Measurements from ENCODE around the gene IL17D. TPM values are rescaled to one million over a fixed set of nuclear protein-coding genes. Genes with fewer than 3 reads are reported as not detected.

IL17D gene
- 1 to 10 TPM in 7 of 9 donors, under 1 TPM in 2; 0.47 to 3.8 (median 2.0) TPM for total RNA-seq
- under 1 TPM; 0.64 to 0.94 (median 0.75) TPM for polyA plus RNA-seq
- long read RNA-seq, donor 1, partial matches to known transcripts: 32 of 32 reads
- long read RNA-seq, donor 1, other reads (novel, unspliced or antisense): 0 of 32 reads
- long read RNA-seq, donor 2: 0 reads
- long read RNA-seq, donor 3: 0 reads
- long read RNA-seq, donor 4: 0 reads
- long read RNA-seq, donor 5, partial matches to known transcripts: 6 of 9 reads
- long read RNA-seq, donor 5, other reads (novel, unspliced or antisense): 3 of 9 reads
- long read RNA-seq, donor 6, partial matches to known transcripts: 1 of 1 reads
- long read RNA-seq, donor 6, other reads (novel, unspliced or antisense): 0 of 1 reads
- long read RNA-seq, donor 7: 0 reads
- long read RNA-seq, donor 8: 0 reads
- long read RNA-seq, donor 9, partial matches to known transcripts: 0 of 1 reads
- long read RNA-seq, donor 9, other reads (novel, unspliced or antisense): 0 of 1 reads
- long read RNA-seq, donor 10: 0 reads

- Histone ChIP-seq H3K9me3 (replicated peaks in 1 of 3) (no peaks in the 10 kb centered on the region), H3K4me1 (replicated peaks in 1 of 2) (peaks cover 0 to 13% of the 10 kb centered on the region in 2 donors), H3K4me3 (peak within 1 kb of the TSS; percentile 22 to 85 (median 56)), H3K27me3 (no peaks in the 10 kb centered on the region), H3K36me3 (replicated peaks in 1 of 2) (no peaks in the 10 kb centered on the region), H3K27ac (peak within 1 kb of the TSS in 3 of 5 donors; percentile 46 to 87 (median 60))
- DNase-seq: peak in 1 of 7 donors; percentile 26
- WGBS, 4 donors: 1 to 8% (median 2%) methylated on average over 13 to 82 of the region's 94 CpGs
- intact Hi-C loops (cut with DNase I): loop anchor here in 1 of 2 donors (10.0 kb wide), 1 partner anchor 208 kb away; no protein-coding TSS in a partner anchor
- peak in 1 of 6 experiments; percentile 7 for TF ChIP-seq CTCF (IDR thresholded peaks at IDR 0.05)
- TF ChIP-seq POLR2A (IDR thresholded peaks at IDR 0.05): no peak
Observed at GRCh38 chr13:20702915-20703779, at the start of gene IL17D. IL17D (plus strand) TSS chr13:20703699; CDS start chr13:20704002, 303 bp downstream.

GRCh38 chr13:20654156-20654555 is 49.3 kb upstream of the IL17D start:
- H3K4me1 ChIP-seq (replicated peaks in 1 of 2): no peaks in the 10 kb centered on the region
- no peaks in the 10 kb centered on the region for H3K27me3 ChIP-seq
- no peaks in the 10 kb centered on the region for H3K9me3 ChIP-seq (replicated peaks in 1 of 3)
- H3K27ac ChIP-seq: no peak overlapping the region
- H3K36me3 ChIP-seq (replicated peaks in 1 of 2): no peaks in the 10 kb centered on the region
- 83 to 94% (median 92%) methylated on average over 1 of the region's 1 CpG for WGBS, 4 donors
- intact Hi-C loops (cut with DNase I): no loop called here
- no peak for DNase-seq
- no peak overlapping the region for H3K4me3 ChIP-seq
- no peak for TF ChIP-seq CTCF (IDR thresholded peaks at IDR 0.05)
- no peak for TF ChIP-seq POLR2A (IDR thresholded peaks at IDR 0.05)

- TF ChIP-seq POLR2A (IDR thresholded peaks at IDR 0.05) (no peak), CTCF (IDR thresholded peaks at IDR 0.05) (no peak)
- Histone ChIP-seq H3K27me3 (no peaks in the 10 kb centered on the region), H3K36me3 (replicated peaks in 1 of 2) (no peaks in the 10 kb centered on the region), H3K4me3 (no peak overlapping the region), H3K27ac (no peak overlapping the region), H3K9me3 (replicated peaks in 1 of 3) (no peaks in the 10 kb centered on the region), H3K4me1 (replicated peaks in 1 of 2) (no peaks in the 10 kb centered on the region)
- DNase-seq: peak in 1 of 7 donors; percentile 31
- intact Hi-C loops (cut with DNase I): no loop called here
- WGBS, 4 donors: 68 to 80% (median 74%) methylated on average over 5 of the region's 5 CpGs
Observed at GRCh38 chr13:20658451-20659040, 45.0 kb upstream of the IL17D start.

GRCh38 chr13:20664351-20664750 is 39.1 kb upstream of the IL17D start:
- H3K4me3 ChIP-seq: no peak overlapping the region
- no peak overlapping the region for H3K27ac ChIP-seq
- H3K27me3 ChIP-seq: no peaks in the 10 kb centered on the region
- no peaks in the 10 kb centered on the region for H3K4me1 ChIP-seq (replicated peaks in 1 of 2)
- H3K9me3 ChIP-seq (replicated peaks in 1 of 3): no peaks in the 10 kb centered on the region
- no peak for TF ChIP-seq CTCF (IDR thresholded peaks at IDR 0.05)
- TF ChIP-seq POLR2A (IDR thresholded peaks at IDR 0.05): no peak
- H3K36me3 ChIP-seq (replicated peaks in 1 of 2): no peaks in the 10 kb centered on the region
- DNase-seq: no peak
- intact Hi-C loops (cut with DNase I): no loop called here

All from adrenal gland (tissue), 19 donors.